ENCODE data around the gene ZNF282. TPM values are rescaled to one million over a fixed set of nuclear protein-coding genes. Genes with fewer than 3 reads are reported as not detected.

Gene ZNF282
- polyA plus RNA-seq, 1 experiment, result 8.2 TPM

DNA sequence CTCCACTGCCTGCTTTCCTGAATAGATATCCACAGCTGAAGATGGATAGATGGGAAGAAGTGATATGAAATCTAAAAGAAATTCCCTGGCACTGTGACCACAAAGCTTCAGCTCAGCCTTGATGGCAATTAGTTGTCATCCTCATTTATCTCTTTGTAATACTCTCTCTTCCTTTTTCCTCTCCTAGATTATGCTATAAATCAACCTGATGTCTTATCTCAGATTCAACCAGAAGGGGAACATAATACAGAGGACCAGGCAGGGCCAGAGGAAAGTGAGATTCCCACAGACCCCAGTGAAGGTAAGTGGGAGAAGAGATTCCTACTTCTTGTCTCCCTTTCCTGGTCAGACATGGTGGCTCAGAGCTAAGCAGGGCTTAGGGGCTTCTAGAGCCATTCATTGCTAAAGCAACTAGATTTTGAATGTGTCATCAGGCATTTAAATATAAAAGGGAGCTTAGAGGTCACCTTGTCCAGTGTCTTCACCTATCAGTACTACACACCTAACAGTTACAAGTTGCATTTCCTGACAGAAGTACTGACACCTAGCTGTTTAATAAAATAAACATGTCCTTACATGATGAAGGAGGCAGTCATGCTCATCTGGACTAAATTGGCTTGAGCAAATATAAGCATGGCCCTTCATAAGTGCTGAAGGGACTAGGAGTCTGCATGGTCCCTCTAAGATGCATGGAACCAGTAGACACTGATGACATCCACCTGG is 28.6 kb upstream of the ZNF282 start:
- DNase-seq (ENCODE audit: low read depth, low spot score), result no peak
- no peaks in the 10 kb centered on the region for H3K27me3 ChIP-seq (ENCODE audit: control insufficient read depth, insufficient read depth, low read length)
- H3K9me3 ChIP-seq (ENCODE audit: control insufficient read depth, insufficient read depth, low read length), result no peaks in the 10 kb centered on the region
- H3K27ac ChIP-seq (ENCODE audit: low read depth, low read length), result no peak overlapping the region
- CTCF ChIA-PET, result no interaction called here
- TF ChIP-seq, protein P1, sequence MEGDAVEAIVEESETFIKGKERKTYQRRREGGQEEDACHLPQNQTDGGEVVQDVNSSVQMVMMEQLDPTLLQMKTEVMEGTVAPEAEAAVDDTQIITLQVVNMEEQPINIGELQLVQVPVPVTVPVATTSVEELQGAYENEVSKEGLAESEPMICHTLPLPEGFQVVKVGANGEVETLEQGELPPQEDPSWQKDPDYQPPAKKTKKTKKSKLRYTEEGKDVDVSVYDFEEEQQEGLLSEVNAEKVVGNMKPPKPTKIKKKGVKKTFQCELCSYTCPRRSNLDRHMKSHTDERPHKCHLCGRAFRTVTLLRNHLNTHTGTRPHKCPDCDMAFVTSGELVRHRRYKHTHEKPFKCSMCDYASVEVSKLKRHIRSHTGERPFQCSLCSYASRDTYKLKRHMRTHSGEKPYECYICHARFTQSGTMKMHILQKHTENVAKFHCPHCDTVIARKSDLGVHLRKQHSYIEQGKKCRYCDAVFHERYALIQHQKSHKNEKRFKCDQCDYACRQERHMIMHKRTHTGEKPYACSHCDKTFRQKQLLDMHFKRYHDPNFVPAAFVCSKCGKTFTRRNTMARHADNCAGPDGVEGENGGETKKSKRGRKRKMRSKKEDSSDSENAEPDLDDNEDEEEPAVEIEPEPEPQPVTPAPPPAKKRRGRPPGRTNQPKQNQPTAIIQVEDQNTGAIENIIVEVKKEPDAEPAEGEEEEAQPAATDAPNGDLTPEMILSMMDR (IDR thresholded peaks at IDR 0.05; ENCODE audit: low read depth, low read length), result no peak
- H3K4me3 ChIP-seq (ENCODE audit: low read depth, low read length), result no peak overlapping the region
- POLR2A ChIA-PET, result no interaction called here

DNA sequence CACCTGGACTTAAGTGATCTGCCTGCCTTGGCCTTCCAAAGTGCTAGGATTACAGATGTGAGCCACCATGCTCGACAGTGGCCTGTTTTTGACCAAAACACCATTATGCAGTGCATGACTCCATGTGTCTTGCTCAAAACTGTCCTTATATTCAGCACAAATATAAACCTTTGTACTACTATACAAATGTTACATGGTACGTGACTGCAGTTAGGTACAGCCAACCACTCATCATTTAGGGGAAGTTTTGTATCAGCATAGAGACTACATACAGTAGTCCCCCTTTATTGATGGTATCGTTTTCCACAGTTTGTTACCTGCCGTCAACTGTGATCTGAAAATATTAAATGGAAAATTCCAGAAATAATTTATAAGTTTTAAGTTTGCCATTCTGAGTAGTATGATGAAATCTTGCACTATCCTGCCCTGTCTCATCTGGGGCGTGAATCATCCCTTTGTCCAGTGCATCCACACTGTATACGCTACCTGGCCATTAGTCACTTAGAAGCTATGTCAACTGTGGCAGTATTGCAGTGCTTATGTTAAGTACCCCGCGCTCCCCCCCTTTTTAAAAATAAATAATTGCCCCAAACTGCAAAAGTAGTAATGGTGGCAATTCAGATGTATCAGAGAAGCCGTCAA is 23.3 kb upstream of the ZNF282 start:
- ChIA-PET POLR2A (no interaction called here), CTCF (no interaction called here)
- Histone ChIP-seq H3K4me3 (ENCODE audit: low read depth, low read length) (no peak overlapping the region), H3K27me3 (ENCODE audit: control insufficient read depth, insufficient read depth, low read length) (no peaks in the 10 kb centered on the region), H3K27ac (ENCODE audit: low read depth, low read length) (no peak overlapping the region), H3K9me3 (ENCODE audit: control insufficient read depth, insufficient read depth, low read length) (no peaks in the 10 kb centered on the region)
- TF ChIP-seq, protein P1 (IDR thresholded peaks at IDR 0.05; ENCODE audit: low read depth, low read length), result no peak
- no peak for DNase-seq (ENCODE audit: low read depth, low spot score)

DNA sequence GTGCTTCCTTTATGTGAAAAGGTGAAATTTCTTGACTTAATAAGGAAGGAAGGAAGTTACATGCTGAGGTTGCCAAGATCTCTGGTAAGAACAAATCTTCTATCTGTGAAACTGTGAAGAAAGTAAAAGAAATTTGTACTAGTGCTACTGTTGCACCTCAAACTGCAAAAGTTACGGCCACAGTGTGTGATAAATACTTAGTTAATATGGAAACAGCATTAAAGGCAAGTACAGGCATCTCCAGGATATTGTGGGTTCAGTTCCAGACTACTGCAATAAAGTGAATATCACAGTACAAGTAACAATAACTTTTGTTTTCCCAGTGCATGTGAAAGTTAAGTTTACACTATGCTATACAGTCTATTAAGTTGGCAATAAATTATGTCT is 22.8 kb upstream of the ZNF282 start:
- POLR2A ChIA-PET, result no interaction called here
- Histone ChIP-seq H3K9me3 (ENCODE audit: control insufficient read depth, insufficient read depth, low read length) (no peaks in the 10 kb centered on the region), H3K27ac (ENCODE audit: low read depth, low read length) (no peak overlapping the region), H3K4me3 (ENCODE audit: low read depth, low read length) (no peak overlapping the region), H3K27me3 (ENCODE audit: control insufficient read depth, insufficient read depth, low read length) (no peaks in the 10 kb centered on the region)
- CTCF ChIA-PET, result no interaction called here
- TF ChIP-seq, protein P1 (IDR thresholded peaks at IDR 0.05; ENCODE audit: low read depth, low read length), result no peak
- no peak for DNase-seq (ENCODE audit: low read depth, low spot score)

DNA sequence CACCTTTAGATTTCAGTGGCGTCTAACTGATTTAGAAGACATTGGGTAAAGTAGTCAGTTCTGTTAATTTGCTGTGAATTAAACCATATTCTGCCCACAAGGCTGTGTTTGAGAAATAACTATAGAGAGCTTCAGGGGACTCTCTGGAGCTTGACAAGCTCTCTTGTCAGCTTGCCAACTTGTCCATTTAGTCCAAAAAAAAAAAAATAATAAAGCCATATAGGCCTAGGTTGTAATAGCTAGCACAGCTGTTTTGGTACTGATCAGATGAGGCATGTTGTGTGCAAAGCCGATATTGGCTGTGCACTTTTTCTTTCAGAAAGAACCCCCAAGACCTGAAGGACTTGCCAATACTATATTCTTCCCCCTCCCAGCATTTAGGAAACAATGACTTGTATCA is 20.2 kb upstream of the ZNF282 start:
- H3K9me3 ChIP-seq (ENCODE audit: control insufficient read depth, insufficient read depth, low read length), result no peaks in the 10 kb centered on the region
- no peaks in the 10 kb centered on the region for H3K27me3 ChIP-seq (ENCODE audit: control insufficient read depth, insufficient read depth, low read length)
- no peak overlapping the region for H3K4me3 ChIP-seq (ENCODE audit: low read depth, low read length)
- DNase-seq (ENCODE audit: low read depth, low spot score), result no peak
- H3K27ac ChIP-seq (ENCODE audit: low read depth, low read length), result no peak overlapping the region
- ChIA-PET POLR2A (no interaction called here), CTCF (interaction anchor here (0.7 to 1.6 kb wide), 6 partner anchors 12 to 301 kb away, joined by 3 to 5 read pairs (median 4); partner anchors contain the start of genes ZNF282, ZNF398 and ZNF425)
- TF ChIP-seq, protein P1 (IDR thresholded peaks at IDR 0.05; ENCODE audit: low read depth, low read length), result no peak

DNA sequence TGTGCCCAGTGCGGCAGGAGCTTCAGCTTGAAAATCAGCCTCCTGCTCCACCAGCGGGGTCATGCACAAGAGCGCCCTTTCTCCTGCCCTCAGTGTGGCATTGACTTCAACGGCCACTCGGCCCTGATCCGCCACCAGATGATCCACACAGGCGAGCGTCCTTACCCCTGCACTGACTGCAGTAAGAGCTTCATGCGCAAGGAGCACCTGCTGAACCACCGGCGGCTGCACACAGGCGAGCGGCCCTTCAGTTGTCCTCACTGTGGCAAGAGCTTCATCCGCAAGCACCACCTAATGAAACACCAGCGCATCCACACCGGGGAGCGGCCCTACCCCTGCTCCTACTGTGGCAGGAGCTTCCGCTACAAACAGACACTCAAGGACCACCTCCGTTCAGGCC is 16.1 kb upstream of the ZNF282 start:
- no peaks in the 10 kb centered on the region for H3K9me3 ChIP-seq (ENCODE audit: control insufficient read depth, insufficient read depth, low read length)
- no peaks in the 10 kb centered on the region for H3K27me3 ChIP-seq (ENCODE audit: control insufficient read depth, insufficient read depth, low read length)
- TF ChIP-seq, protein P1 (IDR thresholded peaks at IDR 0.05; ENCODE audit: low read depth, low read length), result no peak
- H3K27ac ChIP-seq (ENCODE audit: low read depth, low read length), result no peak overlapping the region
- CTCF ChIA-PET, result no interaction called here
- no peak for DNase-seq (ENCODE audit: low read depth, low spot score)
- POLR2A ChIA-PET, result no interaction called here
- no peak overlapping the region for H3K4me3 ChIP-seq (ENCODE audit: low read depth, low read length)
